ENCODE results near the gene PGAM2. TPM values are rescaled to one million over a fixed set of nuclear protein-coding genes. Genes with fewer than 3 reads are reported as not detected.

PGAM2 gene
- total and polyA plus RNA-seq, 2 of the 13 experiments (the other 11 are each of a cell fraction or from before 2014, with no cell fraction given) = 0.22 TPM; not detected in 1

GRCh38 chr7:44080118-44080517 is 14.8 kb upstream of the PGAM2 start (continued):
- TF ChIP-seq ZBTB34 (CRISPR knock-in tag; IDR thresholded peaks at IDR 0.05) (no peak), ZNF761 (CRISPR knock-in tag; conservative IDR thresholded peaks at IDR 0.05) (no peak), SNAPC4 (CRISPR knock-in tag; IDR thresholded peaks at IDR 0.05) (no peak), ZFP36 (IDR thresholded peaks at IDR 0.05; ENCODE audit: borderline replicate concordance, low read depth, low read length, partially characterized antibody) (no peak), ZNF34 (CRISPR knock-in tag; IDR thresholded peaks at IDR 0.05; ENCODE audit: borderline replicate concordance) (no peak), NFE2L1 (CRISPR knock-in tag; IDR thresholded peaks at IDR 0.05; ENCODE audit: borderline replicate concordance) (no peak), TEAD2 (CRISPR knock-in tag; IDR thresholded peaks at IDR 0.05) (no peak), HINFP (CRISPR knock-in tag; IDR thresholded peaks at IDR 0.05; ENCODE audit: low read depth) (no peak), HNF4G (IDR thresholded peaks at IDR 0.05; ENCODE audit: borderline replicate concordance, low read depth, low read length) (no peak), HNF4G (CRISPR knock-in tag; IDR thresholded peaks at IDR 0.05; ENCODE audit: borderline replicate concordance, low read depth) (no peak)

All from HepG2 (cell line).